H1 (cell line): ENCODE measurements around the gene DOCK10. TPM values are rescaled to one million over a fixed set of nuclear protein-coding genes. Genes with fewer than 3 reads are reported as not detected.

Source experiments
- CTCF ChIA-PET: fragments of 300-600 bp; sonication (Branson Sonifier 250); formaldehyde crosslinking; loops from one replicate; lab custom pipeline; 2021; ENCODE audit not compliant: partially characterized antibody; lab: Charles Lee
- POLR2A ChIA-PET: fragments of 300-600 bp; sonication (Branson Sonifier 250); formaldehyde crosslinking; loops from one replicate; lab custom pipeline; 2021; ENCODE audit warnings: inconsistent platforms; ENCODE audit not compliant: partially characterized antibody; lab: Charles Lee
- DNase-seq, 2 experiments: peaks; one replicate each; pipeline versions ENCODE4 v3.0.0 to v3.0.0-alpha.2; 2010 to 2022; ENCODE audit warnings: low spot score in 2 of 2, low read depth in 1 of 2, mixed read lengths in 1 of 2
- FAIRE-seq: peaks from 2 replicates; lab custom pipeline; 2011; peaks lifted over from hg19 to GRCh38; lab: Jason Lieb, UNC
- H2AFZ ChIP-seq: 2 replicates; pipeline ENCODE4 v1.8.1; 2012; ENCODE audit warnings: low read length, inconsistent platforms
- H2AK5ac ChIP-seq: 2 replicates; pipeline ENCODE4 v1.6.1; 2013; ENCODE audit warnings: low read depth, low read length
- H2BK120ac ChIP-seq: replicated peaks from 2 replicates; pipeline ENCODE3; 2013; ENCODE audit warnings: low read depth, low read length, inconsistent platforms
- H2BK12ac ChIP-seq: 2 replicates; pipeline ENCODE4 v1.6.1; 2013; ENCODE audit warnings: low read depth, low read length
- H2BK15ac ChIP-seq: 2 replicates; pipeline ENCODE4 v1.6.1; 2013; ENCODE audit warnings: low read length
- H2BK20ac ChIP-seq: 2 replicates; pipeline ENCODE4 v1.6.1; 2013; ENCODE audit warnings: low read length
- H2BK5ac ChIP-seq: 2 replicates; pipeline ENCODE4 v1.6.1; 2013; ENCODE audit warnings: low read depth, low read length
- H3K14ac ChIP-seq: 2 replicates; pipeline ENCODE4 v1.6.1; 2013; ENCODE audit warnings: inconsistent platforms; ENCODE audit not compliant: insufficient read length
- H3K18ac ChIP-seq: 2 replicates; pipeline ENCODE4 v1.6.1; 2013; ENCODE audit warnings: low read length; ENCODE audit errors: extremely low read depth
- H3K23ac ChIP-seq: 2 replicates; pipeline ENCODE4 v1.6.1; 2013; ENCODE audit warnings: inconsistent platforms; ENCODE audit not compliant: insufficient read length
- H3K23me2 ChIP-seq: 2 replicates; pipeline ENCODE4 v1.6.1; 2013; ENCODE audit warnings: low read depth, low read length
- H3K27ac ChIP-seq: 2 replicates; pipeline ENCODE4 v1.6.1; 2011; ENCODE audit warnings: low read depth, low read length, inconsistent platforms
- H3K27me3 ChIP-seq, 4 experiments: replicated peaks in 1 of 4; 1 replicate in 1 of 4; 2 replicates in 3 of 4; pipeline versions ENCODE4 v1.6.1 to v1.8.1; 2011 to 2013; ENCODE audit warnings: low read length in 3 of 4, mild to moderate bottlenecking in 3 of 4, inconsistent platforms in 2 of 4, mixed read lengths in 2 of 4, moderate library complexity in 1 of 4; ENCODE audit not compliant: control insufficient read depth in 3 of 4, insufficient read depth in 3 of 4; ENCODE audit errors: extremely low read depth in 1 of 4
- H3K36me3 ChIP-seq, 4 experiments: 2 replicates each; pipeline versions ENCODE4 v1.6.1 to v1.8.1; 2011 to 2013; ENCODE audit warnings: mild to moderate bottlenecking in 4 of 4, low read length in 3 of 4, moderate library complexity in 2 of 4, control low read depth in 1 of 4, inconsistent platforms in 1 of 4; ENCODE audit not compliant: insufficient read depth in 4 of 4, control insufficient read depth in 2 of 4
- H3K4ac ChIP-seq: replicated peaks from 2 replicates; pipeline ENCODE3; 2013; ENCODE audit warnings: low read length, low read depth, mixed read lengths, inconsistent platforms; ENCODE audit not compliant: insufficient read length
- H3K4me1 ChIP-seq, 4 experiments: replicated peaks in 1 of 4; 1 replicate in 1 of 4; 2 replicates in 3 of 4; pipeline versions ENCODE4 v1.6.1 to v1.8.1; 2011 to 2013; ENCODE audit warnings: low read length in 3 of 4, inconsistent platforms in 2 of 4, mixed read lengths in 1 of 4; ENCODE audit not compliant: insufficient read depth in 4 of 4, control insufficient read depth in 3 of 4
- H3K4me2 ChIP-seq, 2 experiments: 2 replicates each; pipeline versions ENCODE4 v1.6.1 to v1.8.1; 2011 to 2013; ENCODE audit warnings: low read depth in 2 of 2, low read length in 2 of 2, control low read depth in 1 of 2, inconsistent platforms in 1 of 2, mild to moderate bottlenecking in 1 of 2; ENCODE audit not compliant: insufficient read depth in 1 of 2
- H3K4me3 ChIP-seq, 4 experiments: fragments of 200-600, 300-600 bp in 1 of 4; sonication (generic), shearing (Covaris generic), sonication (Bioruptor Twin) in 1 of 4; 2 replicates each; pipeline versions ENCODE4 v1.5.1 to v1.8.1; 2011 to 2016; ENCODE audit warnings: low read length in 4 of 4, low read depth in 3 of 4, control low read depth in 2 of 4, inconsistent platforms in 2 of 4, mild to moderate bottlenecking in 2 of 4, mixed read lengths in 1 of 4, moderate library complexity in 1 of 4; ENCODE audit not compliant: insufficient read depth in 2 of 4; ENCODE audit errors: extremely low read depth in 1 of 4
- H3K56ac ChIP-seq: replicated peaks from 2 replicates; pipeline ENCODE3; 2013; ENCODE audit warnings: low read depth, mild to moderate bottlenecking, mixed read lengths, low read length, inconsistent platforms; ENCODE audit not compliant: insufficient read length
- H3K79me1 ChIP-seq: 2 replicates; pipeline ENCODE4 v1.6.1; 2013; ENCODE audit warnings: low read depth, low read length, control low read depth
- H3K79me2 ChIP-seq, 2 experiments: 2 replicates each; pipeline versions ENCODE4 v1.6.1 to v1.8.1; 2012 to 2013; ENCODE audit warnings: low read length in 2 of 2, mild to moderate bottlenecking in 2 of 2, inconsistent platforms in 1 of 2; ENCODE audit not compliant: insufficient read depth in 2 of 2, control insufficient read depth in 1 of 2
- H3K9ac ChIP-seq, 4 experiments: replicated peaks in 1 of 4; 1 replicate in 1 of 4; 2 replicates in 3 of 4; pipeline versions ENCODE4 v1.6.1 to v1.8.1; 2011 to 2013; ENCODE audit warnings: low read depth in 3 of 4, low read length in 3 of 4, control low read depth in 2 of 4, mild to moderate bottlenecking in 2 of 4, moderate library complexity in 2 of 4, inconsistent platforms in 1 of 4; ENCODE audit errors: extremely low read depth in 1 of 4
- H3K9me3 ChIP-seq, 2 experiments: 2 replicates each; pipeline versions ENCODE4 v1.6.1 to v1.8.1; 2012 to 2013; ENCODE audit warnings: mild to moderate bottlenecking in 2 of 2, moderate library complexity in 2 of 2, control low read depth in 1 of 2, inconsistent platforms in 1 of 2, low read depth in 1 of 2, low read length in 1 of 2, mixed read lengths in 1 of 2; ENCODE audit not compliant: insufficient read depth in 2 of 2
- H4K20me1 ChIP-seq, 2 experiments: replicated peaks in 1 of 2; 2 replicates each; pipeline versions ENCODE3 to v1.8.1; 2011 to 2013; ENCODE audit warnings: inconsistent platforms in 2 of 2, low read length in 2 of 2, mild to moderate bottlenecking in 1 of 2; ENCODE audit not compliant: insufficient read depth in 2 of 2, control insufficient read depth in 1 of 2
- H4K5ac ChIP-seq: 2 replicates; pipeline ENCODE4 v1.6.1; 2013; ENCODE audit warnings: low read length, low read depth, mixed read lengths, inconsistent platforms; ENCODE audit not compliant: insufficient read length
- H4K8ac ChIP-seq: 2 replicates; pipeline ENCODE4 v1.8.0; 2013; ENCODE audit warnings: mild to moderate bottlenecking, moderate library complexity, low read length, inconsistent platforms; ENCODE audit not compliant: insufficient read depth; ENCODE audit errors: extremely low read depth
- H4K91ac ChIP-seq: replicated peaks from 2 replicates; pipeline ENCODE3; 2013; ENCODE audit warnings: low read length, mixed read lengths, inconsistent platforms; ENCODE audit not compliant: insufficient read length
- GABPA ChIP-seq: IDR thresholded peaks from 2 replicates; pipeline ENCODE4 v1.6.1; 2011; ENCODE audit warnings: mild to moderate bottlenecking, low read length, moderate library complexity, borderline replicate concordance; ENCODE audit not compliant: insufficient read depth
- JUN ChIP-seq: IDR thresholded peaks from 2 replicates; pipeline ENCODE4 v1.6.1; 2011; ENCODE audit warnings: low read depth, mild to moderate bottlenecking, improper control_type of control experiment, low read length
- NANOG ChIP-seq: IDR thresholded peaks from 2 replicates; pipeline ENCODE4 v1.6.1; 2011; ENCODE audit warnings: low read length, low read depth, mild to moderate bottlenecking, inconsistent platforms; ENCODE audit not compliant: insufficient read depth, poor library complexity, severe bottlenecking
- SAP30 ChIP-seq: fragments of 300-600 bp; sonication (generic); IDR thresholded peaks from 2 replicates; pipeline ENCODE4 v1.7.1; 2012; ENCODE audit warnings: low read length, moderate library complexity, mild to moderate bottlenecking, inconsistent platforms; ENCODE audit not compliant: insufficient read depth, insufficient replicate concordance
- SP1 ChIP-seq: IDR thresholded peaks from 2 replicates; pipeline ENCODE4 v1.6.1; 2011; ENCODE audit warnings: low read depth, low read length
- SP2 ChIP-seq: IDR thresholded peaks from 2 replicates; pipeline ENCODE4 v1.6.1; 2012; ENCODE audit warnings: mild to moderate bottlenecking, low read length, inconsistent platforms
- WGBS, 2 experiments: shearing (Covaris generic) in 1 of 2; methylation state at CpG; one replicate each; pipeline versions ENCODE4 v1.1.6 to v1.1.7; 2013 to 2015; ENCODE audit warnings: low lambda C conversion rate in 2 of 2, mixed read lengths in 2 of 2, inconsistent platforms in 1 of 2, low coverage in 1 of 2, missing lambda C conversion rate in 1 of 2; ENCODE audit not compliant: insufficient replicate concordance in 2 of 2, insufficient coverage in 1 of 2, insufficient read length in 1 of 2; ENCODE audit errors: extremely low coverage in 1 of 2, missing lambda C conversion rate in 1 of 2; 5-methylcytosine and 5-hydroxymethylcytosine counted together
- polyA plus RNA-seq, 7 experiments: library from polyadenylated mRNA; depleted of rRNA in 3 of 7; stranded (reverse) in 5 of 7; unstranded in 2 of 7; fragments of >200 nt in 5 of 7; fragments of 200-250 nt in 2 of 7; gene quantifications; 1 replicate in 5 of 7; 2 replicates in 1 of 7; 4 replicates in 1 of 7; pipeline versions ENCODE4 v1.2.1 to v1.2.3, GENCODE V29; 2011 to 2013; ENCODE audit warnings: missing spikeins in 2 of 7, mixed read lengths in 2 of 7
- total RNA-seq: library from RNA; stranded (reverse); fragmentation: NEBNext Ultra II Directional; extraction: Animal tissue kit (Norgen Biotek cat#: 25700); gene quantifications from 2 replicates; pipeline ENCODE4 v1.2.1, GENCODE V29; 2021

DOCK10 gene
- total and polyA plus RNA-seq, 2 of the 8 experiments (the other 6 are each of a cell fraction or from before 2014, with no cell fraction given) = 0.33 to 1.6 TPM

DNA sequence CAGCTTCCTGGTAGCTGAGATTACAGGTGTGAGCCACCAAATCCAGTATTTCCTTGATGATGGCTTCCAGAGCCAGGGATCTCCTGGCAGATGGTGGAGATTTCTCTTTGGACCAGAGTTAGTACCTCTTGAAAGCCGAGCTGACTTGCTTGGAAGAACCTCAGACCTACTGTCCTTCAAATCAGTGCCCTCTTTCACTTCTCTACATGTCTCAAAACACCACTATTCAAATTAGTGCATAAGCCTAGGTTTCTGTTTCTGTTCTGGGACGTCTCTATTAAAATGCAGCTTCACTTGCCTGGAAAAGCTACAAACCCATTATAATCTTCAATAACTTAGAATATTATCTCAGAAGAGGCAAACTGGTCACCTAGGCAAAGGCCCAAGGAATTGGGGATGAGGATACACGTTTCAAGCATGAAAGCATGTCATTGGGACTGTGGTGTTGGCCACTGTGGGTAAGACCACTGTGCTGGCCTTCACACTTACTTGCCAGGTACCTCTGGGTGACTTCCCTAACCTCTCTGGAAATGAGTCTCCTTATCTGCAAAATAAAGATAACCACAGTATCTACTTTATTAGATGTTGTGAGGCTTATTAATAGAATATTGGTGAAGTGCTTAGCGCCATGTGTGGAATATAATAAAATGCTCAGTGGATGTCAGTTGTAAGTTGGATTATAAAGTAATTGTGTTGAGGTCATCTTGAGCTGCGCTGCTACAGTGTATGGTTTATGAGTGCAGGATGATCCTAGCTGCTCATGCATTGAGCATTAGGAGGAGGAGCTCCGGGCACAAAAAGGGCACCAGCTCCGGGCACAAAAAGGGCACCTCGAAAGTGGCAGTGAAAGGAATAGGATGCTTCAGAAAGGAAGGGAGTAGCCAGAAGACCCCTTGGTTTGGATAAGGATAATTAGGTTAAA is 84.5 kb downstream of the DOCK10 start:
- H2AFZ ChIP-seq = no peak overlapping the region
- H2BK12ac ChIP-seq = no peak overlapping the region
- H4K5ac ChIP-seq = no peak overlapping the region
- no peak overlapping the region for H4K91ac ChIP-seq
- FAIRE-seq (no peak), DNase-seq (no peak)
- no peaks in the 10 kb centered on the region for H3K79me2 ChIP-seq
- H2BK5ac ChIP-seq = no peak overlapping the region
- no peaks in the 10 kb centered on the region for H4K20me1 ChIP-seq
- no peak overlapping the region for H2AK5ac ChIP-seq
- no peaks in the 10 kb centered on the region for H3K9me3 ChIP-seq
- H2BK20ac ChIP-seq = no peak overlapping the region
- no peak overlapping the region for H3K23ac ChIP-seq
- ChIA-PET CTCF (interaction anchor here (0.6 kb wide), 1 partner anchor 50 kb away, joined by 3 read pairs; no protein-coding TSS in a partner anchor), POLR2A (no interaction called here)
- H3K18ac ChIP-seq = no peak overlapping the region
- TF ChIP-seq SP1 (no peak), JUN (no peak), SAP30 (no peak), GABPA (no peak), SP2 (no peak), NANOG (no peak)
- no peak overlapping the region for H2BK120ac ChIP-seq
- H3K9ac ChIP-seq = no peak overlapping the region
- H3K79me1 ChIP-seq = no peaks in the 10 kb centered on the region
- H3K4me2 ChIP-seq = no peak overlapping the region
- no peaks in the 10 kb centered on the region for H3K27me3 ChIP-seq
- H3K56ac ChIP-seq = no peak overlapping the region
- WGBS, 2 experiments = 89% methylated on average over 8 of the region's 8 CpGs; no CpG with 5 or more reads in 1 of the 2 experiments
- H3K14ac ChIP-seq = no peak overlapping the region
- H4K8ac ChIP-seq = no peak overlapping the region
- H3K4me1 ChIP-seq = no peaks in the 10 kb centered on the region
- H2BK15ac ChIP-seq = no peak overlapping the region
- H3K4ac ChIP-seq = no peak overlapping the region
- H3K23me2 ChIP-seq = no peaks in the 10 kb centered on the region
- no peaks in the 10 kb centered on the region for H3K36me3 ChIP-seq
- H3K27ac ChIP-seq = no peak overlapping the region
- H3K4me3 ChIP-seq = no peak overlapping the region
